Stomach (tissue), 4 donors: ENCODE results near the gene ADCY6.

Source experiments
- POLR2A ChIP-seq, 4 donors: fragments of 450-650 bp; IDR thresholded peaks; one replicate each; pipeline ENCODE4 v1.6.1; 2016; ENCODE audit warnings: antibody characterized with exemption in 4 of 4, control low read depth in 2 of 4, mild to moderate bottlenecking in 1 of 4, moderate library complexity in 1 of 4
- POLR2AphosphoS5 ChIP-seq, 3 donors: sonication (generic); formaldehyde crosslinking; IDR thresholded peaks; one replicate each; pipeline ENCODE4 v1.6.1; 2016; ENCODE audit warnings: antibody characterized with exemption in 3 of 3
- TF ChIP-seq, protein P1 (sequence below), 7 experiments: fragments of 450-650 bp in 4 of 7; fragments of 200-600 bp in 3 of 7; sonication (generic) in 3 of 7; IDR thresholded peaks; one replicate each; pipeline ENCODE4 v1.5.1; 2016 to 2019; ENCODE audit warnings: antibody characterized with exemption in 7 of 7, control low read depth in 2 of 7, mild to moderate bottlenecking in 1 of 7

GRCh38 chr12:48779869-48780268, 9.0 kb downstream of the ADCY6 start:
- TF ChIP-seq, protein P1, sequence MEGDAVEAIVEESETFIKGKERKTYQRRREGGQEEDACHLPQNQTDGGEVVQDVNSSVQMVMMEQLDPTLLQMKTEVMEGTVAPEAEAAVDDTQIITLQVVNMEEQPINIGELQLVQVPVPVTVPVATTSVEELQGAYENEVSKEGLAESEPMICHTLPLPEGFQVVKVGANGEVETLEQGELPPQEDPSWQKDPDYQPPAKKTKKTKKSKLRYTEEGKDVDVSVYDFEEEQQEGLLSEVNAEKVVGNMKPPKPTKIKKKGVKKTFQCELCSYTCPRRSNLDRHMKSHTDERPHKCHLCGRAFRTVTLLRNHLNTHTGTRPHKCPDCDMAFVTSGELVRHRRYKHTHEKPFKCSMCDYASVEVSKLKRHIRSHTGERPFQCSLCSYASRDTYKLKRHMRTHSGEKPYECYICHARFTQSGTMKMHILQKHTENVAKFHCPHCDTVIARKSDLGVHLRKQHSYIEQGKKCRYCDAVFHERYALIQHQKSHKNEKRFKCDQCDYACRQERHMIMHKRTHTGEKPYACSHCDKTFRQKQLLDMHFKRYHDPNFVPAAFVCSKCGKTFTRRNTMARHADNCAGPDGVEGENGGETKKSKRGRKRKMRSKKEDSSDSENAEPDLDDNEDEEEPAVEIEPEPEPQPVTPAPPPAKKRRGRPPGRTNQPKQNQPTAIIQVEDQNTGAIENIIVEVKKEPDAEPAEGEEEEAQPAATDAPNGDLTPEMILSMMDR (IDR thresholded peaks at IDR 0.05): no peak
- TF ChIP-seq POLR2AphosphoS5 (IDR thresholded peaks at IDR 0.05) (no peak), POLR2A (IDR thresholded peaks at IDR 0.05) (no peak)
